Spleen (tissue), 11 donors: ENCODE results near the gene CAMTA1. TPM values are rescaled to one million over a fixed set of nuclear protein-coding genes. Genes with fewer than 3 reads are reported as not detected.

Source experiments
- DNase-seq: peaks from one replicate; pipeline ENCODE4 v3.0.0-alpha.2; 2020
- H3K27ac ChIP-seq, 8 donors: fragments of 200-600 bp; sonication (generic) in 7 of 8; 1 replicate in 4 of 8; 2 replicates in 4 of 8; pipeline versions ENCODE4 v1.5.0 to v1.8.0; 2016 to 2021; ENCODE audit warnings: inconsistent platforms in 4 of 8, mild to moderate bottlenecking in 4 of 8, moderate library complexity in 1 of 8
- H3K27me3 ChIP-seq, 7 donors: fragments of 200-600 bp; sonication (generic) in 6 of 7; replicated peaks in 1 of 7; 1 replicate in 4 of 7; 2 replicates in 3 of 7; pipeline versions ENCODE4 v1.5.0 to v1.8.0; 2016 to 2021; ENCODE audit warnings: inconsistent platforms in 3 of 7, mild to moderate bottlenecking in 1 of 7
- H3K36me3 ChIP-seq, 6 donors: fragments of 200-600 bp; sonication (generic) in 5 of 6; 1 replicate in 4 of 6; 2 replicates in 2 of 6; pipeline versions ENCODE4 v1.5.0 to v1.8.0; 2016 to 2021; ENCODE audit warnings: inconsistent platforms in 2 of 6
- H3K4me1 ChIP-seq, 6 donors: fragments of 200-600 bp; sonication (generic) in 5 of 6; 1 replicate in 3 of 6; 2 replicates in 3 of 6; pipeline versions ENCODE4 v1.5.0 to v1.8.0; 2016 to 2021; ENCODE audit warnings: inconsistent platforms in 3 of 6
- H3K4me3 ChIP-seq, 8 donors: fragments of 200-600 bp; sonication (generic) in 7 of 8; 1 replicate in 4 of 8; 2 replicates in 4 of 8; pipeline versions ENCODE4 v1.5.0 to v1.8.0; 2016 to 2021; ENCODE audit warnings: inconsistent platforms in 4 of 8, mild to moderate bottlenecking in 4 of 8, moderate library complexity in 2 of 8
- H3K9me3 ChIP-seq, 8 donors: fragments of 200-600 bp; sonication (generic) in 7 of 8; 1 replicate in 4 of 8; 2 replicates in 4 of 8; pipeline versions ENCODE4 v1.5.0 to v1.8.0; 2016 to 2021; ENCODE audit warnings: inconsistent platforms in 4 of 8
- POLR2A ChIP-seq, 3 donors: fragments of 450-650 bp; IDR thresholded peaks; one replicate each; pipeline ENCODE4 v1.5.1; 2017; ENCODE audit warnings: antibody characterized with exemption in 3 of 3, mild to moderate bottlenecking in 1 of 3
- POLR2AphosphoS5 ChIP-seq, 3 donors: sonication (generic); formaldehyde crosslinking; IDR thresholded peaks; one replicate each; pipeline ENCODE4 v1.5.1; 2017; ENCODE audit warnings: antibody characterized with exemption in 3 of 3
- WGBS, 5 donors: extraction: QIAGEN DNeasy Blood & Tissue Kit in 3 of 5; methylation state at CpG; one replicate each; pipeline versions ENCODE4 v1.1.5 to v1.1.7; 2013 to 2018; 5-methylcytosine and 5-hydroxymethylcytosine counted together
- intact Hi-C: fragments of 100-400 bp; cut with DNase I; formaldehyde crosslinking; loops from one replicate; pipeline ENCODE4 v1.15.0; 2023; ENCODE audit warnings: low total_unique reads
- polyA plus RNA-seq, 3 donors: library from polyadenylated mRNA; stranded (reverse); fragments of 200-250 nt; gene quantifications; one replicate each; pipeline ENCODE4 v1.2.1, GENCODE V29; 2013
- total RNA-seq, 7 donors: library from RNA; depleted of rRNA in 3 of 7; stranded (reverse); fragments of >200 nt in 3 of 7; fragmentation: NEBNext Ultra II Directional in 4 of 7; extraction: Animal tissue kit (Norgen Biotek cat#: 25700) in 4 of 7; gene quantifications; one replicate each; pipeline versions ENCODE4 v1.1.0 to v1.2.1, GENCODE V29; 2016 to 2021
- TF ChIP-seq, protein P1 (sequence below), 11 experiments: fragments of 200-600 bp in 7 of 11; fragments of 450-650 bp in 4 of 11; sonication (generic) in 4 of 11; IDR thresholded peaks in 8 of 11; conservative IDR thresholded peaks in 3 of 11; 1 replicate in 7 of 11; 2 replicates in 4 of 11; pipeline versions ENCODE4 v1.4.0 to v1.8.0; 2016 to 2021; ENCODE audit warnings: antibody characterized with exemption in 11 of 11, inconsistent platforms in 4 of 11, mild to moderate bottlenecking in 1 of 11
- donor health status: healthy with polysubstance abuse.
- donor health status: DM: no; HTN: no; CAD: no; lungs with moderate emphysema.
- donor health status: DM: no; HTN: no; CAD: no.
- donor health status: Bipolar disorder and iron deficiency.
- donor health status: healthy.
- donor health status: DM: no; HTN: no; CAD: no.
- donor health status: DM: yes; HTN: yes; CAD: no.

Gene CAMTA1
- total and polyA plus RNA-seq, 10 donors: 53.0 to 106 (median 77.3) TPM

DNA sequence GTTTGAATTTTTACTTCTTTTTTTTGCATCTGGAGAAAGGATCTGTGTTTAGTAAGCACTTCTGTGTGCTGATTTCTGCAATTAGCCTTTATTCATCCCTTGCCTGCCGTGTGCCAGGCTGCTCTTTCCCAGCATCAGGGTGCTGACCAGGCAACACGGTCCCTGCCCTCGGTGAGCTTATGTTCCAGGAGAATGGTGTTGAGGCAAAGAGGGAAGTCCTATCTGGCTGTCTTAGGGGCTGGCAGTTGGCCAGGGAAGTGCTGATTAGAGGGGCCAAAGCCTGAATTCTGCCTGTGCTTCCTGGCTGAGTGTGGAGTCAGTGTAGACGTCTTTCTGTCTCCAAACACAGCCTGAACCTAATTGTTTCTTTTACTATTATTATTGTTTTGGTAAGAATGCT, 187.1 kb downstream of the CAMTA1 start:
- intact Hi-C loops: no loop called here

DNA sequence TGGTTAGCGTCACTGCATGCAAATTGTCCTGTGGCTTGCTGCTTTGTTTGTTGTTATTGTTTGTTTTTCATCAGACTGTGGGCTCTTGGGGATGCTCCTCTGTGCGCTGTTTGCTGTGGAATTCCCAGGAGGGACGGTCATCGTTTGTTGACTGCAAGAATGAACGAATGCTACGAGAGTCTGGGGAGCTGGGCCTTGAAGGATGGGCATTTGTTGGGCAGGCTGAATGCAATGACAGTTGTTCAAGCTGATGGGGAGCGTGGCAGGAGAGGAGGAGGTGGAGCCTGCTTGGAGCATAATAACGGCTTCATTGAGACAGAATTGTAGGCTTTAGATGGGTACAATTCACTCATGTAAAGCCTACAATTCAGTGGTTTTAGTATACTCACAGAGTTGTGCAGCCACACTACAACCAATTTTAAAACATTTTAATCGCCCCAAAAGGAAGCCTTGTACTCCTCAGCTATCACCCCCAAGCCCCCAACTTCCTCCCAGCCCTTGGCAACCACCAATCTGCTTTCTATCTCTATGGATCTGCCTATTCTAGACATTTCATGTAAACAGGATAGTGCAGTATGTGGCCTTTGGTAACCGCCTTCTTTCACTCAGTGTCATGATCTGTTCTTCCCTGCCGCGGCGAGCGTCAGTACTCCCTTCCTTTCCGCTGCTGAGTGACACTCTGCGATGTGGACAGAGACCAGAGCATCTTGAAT, 190.2 kb downstream of the CAMTA1 start:
- intact Hi-C loops: no loop called here
- WGBS, 5 donors: 82 to 89% (median 84%) methylated on average over 16 of the region's 16 CpGs

More for the DNA sequence above, 187.1 kb downstream of the CAMTA1 start:
- Histone ChIP-seq H3K27me3 (peaks cover 0 to 40% (median 7%) of the 10 kb centered on the region in 7 donors), H3K9me3 (peaks cover 0 to 7% (median 0%) of the 10 kb centered on the region in 8 donors), H3K4me3 (no peak overlapping the region), H3K27ac (no peak overlapping the region), H3K36me3 (no peaks in the 10 kb centered on the region), H3K4me1 (no peaks in the 10 kb centered on the region)
- DNase-seq: no peak
- TF ChIP-seq POLR2A (IDR thresholded peaks at IDR 0.05) (no peak), POLR2AphosphoS5 (IDR thresholded peaks at IDR 0.05) (no peak)
- TF ChIP-seq, protein P1, sequence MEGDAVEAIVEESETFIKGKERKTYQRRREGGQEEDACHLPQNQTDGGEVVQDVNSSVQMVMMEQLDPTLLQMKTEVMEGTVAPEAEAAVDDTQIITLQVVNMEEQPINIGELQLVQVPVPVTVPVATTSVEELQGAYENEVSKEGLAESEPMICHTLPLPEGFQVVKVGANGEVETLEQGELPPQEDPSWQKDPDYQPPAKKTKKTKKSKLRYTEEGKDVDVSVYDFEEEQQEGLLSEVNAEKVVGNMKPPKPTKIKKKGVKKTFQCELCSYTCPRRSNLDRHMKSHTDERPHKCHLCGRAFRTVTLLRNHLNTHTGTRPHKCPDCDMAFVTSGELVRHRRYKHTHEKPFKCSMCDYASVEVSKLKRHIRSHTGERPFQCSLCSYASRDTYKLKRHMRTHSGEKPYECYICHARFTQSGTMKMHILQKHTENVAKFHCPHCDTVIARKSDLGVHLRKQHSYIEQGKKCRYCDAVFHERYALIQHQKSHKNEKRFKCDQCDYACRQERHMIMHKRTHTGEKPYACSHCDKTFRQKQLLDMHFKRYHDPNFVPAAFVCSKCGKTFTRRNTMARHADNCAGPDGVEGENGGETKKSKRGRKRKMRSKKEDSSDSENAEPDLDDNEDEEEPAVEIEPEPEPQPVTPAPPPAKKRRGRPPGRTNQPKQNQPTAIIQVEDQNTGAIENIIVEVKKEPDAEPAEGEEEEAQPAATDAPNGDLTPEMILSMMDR (IDR thresholded peaks at IDR 0.05 in 8 of 11, conservative IDR thresholded peaks at IDR 0.05 in 3 of 11): no peak
- WGBS, 5 donors: 53 to 72% (median 57%) methylated on average over 4 of the region's 4 CpGs

DNA sequence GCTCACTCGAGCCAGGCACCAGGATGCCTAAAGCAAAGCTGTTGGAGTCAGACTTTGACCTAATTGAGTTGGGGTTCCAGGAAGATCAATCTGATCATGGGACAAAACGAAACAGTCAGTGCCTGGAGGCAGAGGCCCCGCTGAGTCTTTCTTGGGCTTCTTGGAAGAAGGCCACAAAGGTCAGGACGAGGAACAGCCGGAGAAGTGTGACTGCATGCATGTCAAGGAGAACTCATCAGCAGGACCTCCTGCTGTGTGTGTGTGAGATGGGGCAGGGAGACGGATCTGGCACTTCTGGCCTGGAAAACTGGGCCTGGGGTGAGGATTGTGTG, 190.8 kb downstream of the CAMTA1 start:
- TF ChIP-seq POLR2A (IDR thresholded peaks at IDR 0.05) (no peak), POLR2AphosphoS5 (IDR thresholded peaks at IDR 0.05) (no peak)
- TF ChIP-seq, protein P1 (IDR thresholded peaks at IDR 0.05 in 8 of 11, conservative IDR thresholded peaks at IDR 0.05 in 3 of 11): no peak
- no peaks in the 10 kb centered on the region for H3K36me3 ChIP-seq
- peaks cover 0 to 16% (median 0%) of the 10 kb centered on the region in 7 donors for H3K27me3 ChIP-seq
- DNase-seq: no peak
- no peak overlapping the region for H3K27ac ChIP-seq
- H3K4me1 ChIP-seq: no peaks in the 10 kb centered on the region
- intact Hi-C loops: no loop called here
- H3K9me3 ChIP-seq: peaks cover 0 to 7% (median 0%) of the 10 kb centered on the region in 8 donors
- WGBS, 5 donors: 67 to 86% (median 78%) methylated on average over 6 of the region's 6 CpGs
- H3K4me3 ChIP-seq: no peak overlapping the region

More for the DNA sequence above, 190.2 kb downstream of the CAMTA1 start:
- no peak for TF ChIP-seq POLR2AphosphoS5 (IDR thresholded peaks at IDR 0.05)
- TF ChIP-seq, protein P1 (IDR thresholded peaks at IDR 0.05 in 8 of 11, conservative IDR thresholded peaks at IDR 0.05 in 3 of 11): no peak
- no peak for TF ChIP-seq POLR2A (IDR thresholded peaks at IDR 0.05)
- Histone ChIP-seq H3K4me3 (no peak overlapping the region), H3K9me3 (peaks cover 0 to 7% (median 0%) of the 10 kb centered on the region in 8 donors), H3K36me3 (no peaks in the 10 kb centered on the region), H3K27ac (no peak overlapping the region), H3K27me3 (peaks cover 0 to 16% (median 0%) of the 10 kb centered on the region in 7 donors), H3K4me1 (no peaks in the 10 kb centered on the region)
- DNase-seq: no peak

DNA sequence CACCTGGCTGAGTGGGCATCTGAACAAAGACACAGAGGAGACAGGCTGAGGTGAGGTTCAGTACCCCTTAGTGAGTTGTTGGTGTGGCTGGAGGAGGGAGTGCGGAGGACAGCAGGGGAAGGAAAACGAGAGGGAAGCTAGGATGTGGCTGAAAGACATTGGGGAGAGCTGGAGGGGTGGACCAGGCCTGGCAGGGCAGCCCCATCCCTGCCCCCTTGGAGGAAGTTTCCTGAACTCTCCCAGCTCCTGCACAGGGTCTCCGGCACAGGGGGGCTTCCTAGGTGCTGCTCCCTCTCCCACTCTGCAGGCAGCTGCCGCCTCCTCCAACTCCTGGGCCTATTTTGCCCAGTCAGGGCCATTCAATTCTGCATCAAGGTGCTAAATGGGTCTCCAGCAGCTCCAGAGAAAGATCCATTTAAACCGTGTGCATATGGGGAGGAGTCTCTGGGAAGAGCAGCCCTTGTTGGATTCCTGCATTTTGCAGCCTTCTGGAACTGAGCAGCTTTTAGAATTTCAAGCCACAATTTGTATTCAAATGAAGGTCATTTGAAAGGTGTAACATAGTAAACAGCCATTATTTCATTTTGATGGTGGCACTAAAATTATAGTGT, 193.9 kb downstream of the CAMTA1 start:
- Histone ChIP-seq H3K9me3 (peaks cover 0 to 7% (median 0%) of the 10 kb centered on the region in 8 donors), H3K4me1 (no peaks in the 10 kb centered on the region), H3K4me3 (no peak overlapping the region), H3K36me3 (no peaks in the 10 kb centered on the region), H3K27ac (no peak overlapping the region), H3K27me3 (peaks cover 0 to 13% (median 0%) of the 10 kb centered on the region in 7 donors)
- TF ChIP-seq POLR2AphosphoS5 (IDR thresholded peaks at IDR 0.05) (no peak), POLR2A (IDR thresholded peaks at IDR 0.05) (no peak)
- TF ChIP-seq, protein P1 (IDR thresholded peaks at IDR 0.05 in 8 of 11, conservative IDR thresholded peaks at IDR 0.05 in 3 of 11): no peak
- WGBS, 5 donors: 70 to 82% (median 76%) methylated on average over 5 of the region's 5 CpGs
- intact Hi-C loops: no loop called here
- no peak for DNase-seq
